T47D (cell line): ENCODE results near the gene POLK.

Experiments used
- DNase-seq, 2 experiments: peaks; one replicate each; pipeline versions ENCODE4 v3.0.0 to v3.0.0-alpha.2; 2011 to 2012; ENCODE audit warnings: low read depth in 1 of 2, low spot score in 1 of 2
- JUND ChIP-seq: IDR thresholded peaks from 2 replicates; pipeline ENCODE4 v1.6.1; 2012; ENCODE audit warnings: low read depth
- in situ Hi-C: cut with HindIII; loops from 2 replicates; pipeline ENCODE4 v1.10.0; 2016; ENCODE audit warnings: low sequenced_read_pairs, low pct_unique_long_range_greater_than_20kb

The POLK gene

GRCh38 chr5:75611311-75612225 lies 99.9 kb downstream of the POLK start, which contains the start of gene ANKDD1B:
TSS of gene ANKDD1B (plus strand) at chr5:75611453. CDS start at chr5:75611635, 182 bp downstream.
- no peak for TF ChIP-seq JUND
- in situ Hi-C loops: no loop called here
- DNase-seq: no peak

GRCh38 chr5:75612226-75612569 lies 100.5 kb downstream of the POLK start:
- no peak for TF ChIP-seq JUND
- in situ Hi-C loops: no loop called here
- no peak for DNase-seq

DNA sequence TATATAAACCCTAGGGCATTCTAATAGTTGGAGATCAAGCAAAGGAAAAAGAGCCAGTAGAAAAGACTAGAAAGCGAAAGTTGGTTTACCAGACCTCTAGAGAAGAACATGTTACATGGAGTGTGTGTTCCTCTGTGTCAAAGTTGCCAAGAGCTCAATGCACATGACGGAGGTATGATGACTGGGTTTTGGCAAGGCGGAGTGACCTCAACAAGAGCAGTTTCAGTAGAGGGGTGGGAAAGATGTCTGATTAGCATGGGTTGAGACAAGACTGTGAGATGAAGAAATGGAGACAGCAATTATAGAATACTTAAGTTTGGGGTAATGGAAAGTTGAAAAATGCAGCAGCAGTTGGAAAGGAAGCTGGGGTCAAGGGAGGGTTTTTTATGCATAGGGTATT lies 101.2 kb downstream of the POLK start:
- in situ Hi-C loops: no loop called here
- DNase-seq: no peak
- TF ChIP-seq JUND: no peak

DNA sequence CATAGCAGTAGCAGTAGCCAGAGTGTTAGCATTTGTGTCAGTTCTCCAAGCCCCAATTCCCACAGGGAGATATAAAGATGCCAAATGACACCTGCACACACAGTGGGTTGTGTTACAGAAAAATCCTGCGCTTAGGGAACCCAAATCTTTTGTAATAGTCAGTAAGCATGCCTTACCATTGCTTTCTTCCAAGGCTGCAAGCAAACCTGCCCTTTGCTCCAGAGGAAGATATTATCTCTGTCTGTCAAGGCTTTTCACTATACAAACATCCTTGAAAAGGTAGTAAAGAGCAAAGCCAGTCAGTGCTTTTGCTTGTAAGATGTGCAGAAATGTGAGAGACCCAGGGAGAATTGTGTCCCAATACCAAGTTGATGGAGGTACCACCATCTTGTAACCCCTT lies 102.5 kb downstream of the POLK start:
- in situ Hi-C loops: no loop called here
- no peak for TF ChIP-seq JUND

GRCh38 chr5:75616371-75616881 lies 104.7 kb downstream of the POLK start:
- no peak for DNase-seq
- no peak for TF ChIP-seq JUND
- in situ Hi-C loops: no loop called here

More for the DNA sequence above, 102.5 kb downstream of the POLK start:
- peak in 1 of 2 experiments; percentile 56 for DNase-seq

DNA sequence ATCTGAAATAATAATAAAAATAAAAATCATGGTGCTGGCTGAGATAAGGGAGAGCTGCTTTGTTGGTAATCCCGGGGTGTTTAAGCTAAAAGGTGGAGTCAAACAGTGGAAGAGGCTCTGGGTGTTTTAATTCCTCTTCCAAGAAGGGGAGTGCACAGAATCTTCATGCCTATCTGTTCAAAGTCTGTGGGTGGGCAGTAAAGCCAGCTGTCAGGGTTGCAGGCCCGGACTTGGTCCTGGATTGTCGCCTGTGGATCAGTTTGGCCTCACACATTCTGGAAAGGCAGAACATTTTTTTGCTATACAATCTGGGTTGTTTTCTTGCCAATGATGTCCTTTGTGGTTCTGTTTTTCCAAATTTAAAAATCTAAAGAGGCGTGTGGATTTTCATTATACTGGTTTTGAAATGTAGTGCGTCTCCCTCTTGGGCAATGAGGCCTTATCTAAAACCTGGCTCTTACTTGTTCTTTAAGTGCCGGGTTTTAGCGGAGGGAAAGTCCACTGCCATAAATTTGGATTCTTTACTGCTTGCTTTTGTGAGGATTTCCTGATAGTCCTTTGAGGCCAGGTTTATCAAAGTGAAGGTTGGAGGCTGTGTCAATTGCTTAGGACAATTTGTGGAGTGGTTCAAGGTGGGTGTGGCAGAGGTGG lies 105.4 kb downstream of the POLK start:
- no peak for TF ChIP-seq JUND
- DNase-seq: no peak
- in situ Hi-C loops: no loop called here

DNA sequence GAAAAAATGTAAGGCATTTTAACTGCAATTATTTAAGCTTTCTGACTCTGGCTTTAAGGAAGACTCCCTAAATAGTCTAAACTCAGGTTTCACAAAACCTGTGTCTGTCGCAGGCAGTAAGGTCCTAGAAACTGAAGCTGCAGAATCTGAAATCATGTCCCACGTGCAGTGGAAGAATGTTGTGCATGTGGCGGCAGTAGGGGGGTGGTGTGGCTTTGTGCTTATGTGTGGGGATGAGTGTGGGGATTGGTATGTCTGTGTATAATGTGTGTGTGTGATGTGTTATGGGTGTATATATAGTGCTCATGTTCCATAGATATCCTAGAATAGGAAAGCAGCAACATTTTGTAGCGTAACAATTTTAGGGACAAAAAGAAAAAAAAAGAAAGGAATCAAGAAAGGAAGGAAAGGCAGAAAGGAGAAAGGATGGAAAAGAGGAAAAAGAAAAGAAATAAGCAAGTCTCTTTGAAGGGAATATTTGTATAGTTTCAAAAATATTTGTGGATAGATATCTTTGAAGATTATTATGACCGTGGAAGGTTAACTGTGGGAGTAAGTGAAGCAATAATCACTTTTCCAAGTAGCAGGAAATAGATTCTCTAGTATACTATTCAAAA lies 106.2 kb downstream of the POLK start:
- DNase-seq: no peak
- TF ChIP-seq JUND: no peak
- in situ Hi-C loops: no loop called here

DNA sequence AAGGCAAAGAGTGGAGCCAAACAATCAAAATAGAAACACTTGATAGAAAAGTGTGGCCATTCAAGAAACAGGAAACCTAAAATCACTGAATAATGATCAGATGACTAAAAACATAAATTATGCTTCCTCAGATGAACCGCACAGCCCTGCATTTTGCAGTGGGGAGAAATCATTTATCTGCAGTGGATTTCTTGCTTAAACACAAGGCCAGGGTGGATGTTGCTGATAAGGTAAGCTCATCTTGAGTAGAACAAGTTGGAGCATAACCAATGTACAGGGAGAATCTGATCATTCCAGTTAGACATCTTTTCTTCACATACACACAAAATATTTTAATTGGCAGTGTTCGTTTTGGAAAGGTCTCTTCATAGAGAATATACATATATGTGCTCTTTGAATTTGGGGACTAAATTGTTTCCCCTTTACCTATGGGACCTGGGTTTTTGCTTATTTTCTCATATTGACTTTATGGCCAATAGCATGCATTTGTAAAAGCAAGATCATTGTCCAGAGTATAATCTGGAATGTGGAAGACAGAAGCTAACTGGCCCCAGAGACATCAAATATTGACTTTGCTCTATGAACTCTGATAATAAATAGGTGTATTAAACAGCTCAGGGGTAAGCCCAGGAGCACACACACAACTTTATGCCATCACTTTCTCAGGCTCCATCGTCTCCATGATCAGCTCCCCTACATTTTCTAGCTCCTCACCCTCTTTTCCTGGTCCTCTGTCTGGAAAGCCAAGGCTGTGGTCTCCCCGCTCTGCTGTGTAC lies 108.7 kb downstream of the POLK start:
- in situ Hi-C loops: no loop called here
- DNase-seq: peak in 1 of 2 experiments; percentile 41
- TF ChIP-seq JUND: no peak

GRCh38 chr5:75622564-75622963 lies 110.9 kb downstream of the POLK start:
- TF ChIP-seq JUND: no peak
- in situ Hi-C loops: no loop called here
- no peak for DNase-seq

DNA sequence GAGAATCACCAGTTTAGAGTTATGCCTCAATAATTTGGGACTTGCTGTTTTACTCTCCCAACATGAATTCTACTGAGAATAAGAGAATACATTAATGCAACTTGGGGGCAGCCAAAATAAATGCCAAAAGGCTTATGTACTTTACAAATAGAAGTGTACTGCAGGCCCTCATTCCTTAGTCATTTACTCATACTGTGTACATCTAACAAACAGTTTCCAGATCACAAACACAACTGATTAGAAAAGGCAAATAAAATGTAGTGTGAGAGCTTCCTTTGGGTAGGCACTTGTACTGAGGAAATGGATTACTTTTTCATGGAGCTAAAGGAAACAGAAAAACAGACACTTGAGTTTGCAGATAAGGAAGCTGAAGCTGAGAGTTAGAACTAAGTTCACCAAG lies 112.2 kb downstream of the POLK start:
- no peak for TF ChIP-seq JUND
- in situ Hi-C loops: no loop called here
- peak in 1 of 2 experiments; percentile 21 for DNase-seq

DNA sequence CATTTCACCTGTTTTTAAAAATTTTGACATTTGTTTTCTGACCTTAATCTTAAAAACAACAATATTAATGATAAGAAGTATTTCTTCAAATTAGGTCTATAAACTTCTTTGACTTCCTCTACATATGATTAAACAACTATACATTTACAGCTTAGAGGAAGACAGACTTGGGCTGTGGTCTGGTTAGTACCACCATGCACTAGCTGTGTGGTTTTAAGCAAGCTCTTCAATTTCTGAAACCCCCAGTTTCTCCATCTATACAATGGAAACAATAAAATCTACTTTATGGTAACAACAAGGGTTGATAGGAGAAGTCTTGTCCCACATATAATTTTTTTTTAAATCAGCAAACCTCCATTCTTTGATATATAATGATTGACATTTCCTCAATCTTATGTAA lies 115.3 kb downstream of the POLK start:
- in situ Hi-C loops: no loop called here
- no peak for DNase-seq
- TF ChIP-seq JUND: no peak

DNA sequence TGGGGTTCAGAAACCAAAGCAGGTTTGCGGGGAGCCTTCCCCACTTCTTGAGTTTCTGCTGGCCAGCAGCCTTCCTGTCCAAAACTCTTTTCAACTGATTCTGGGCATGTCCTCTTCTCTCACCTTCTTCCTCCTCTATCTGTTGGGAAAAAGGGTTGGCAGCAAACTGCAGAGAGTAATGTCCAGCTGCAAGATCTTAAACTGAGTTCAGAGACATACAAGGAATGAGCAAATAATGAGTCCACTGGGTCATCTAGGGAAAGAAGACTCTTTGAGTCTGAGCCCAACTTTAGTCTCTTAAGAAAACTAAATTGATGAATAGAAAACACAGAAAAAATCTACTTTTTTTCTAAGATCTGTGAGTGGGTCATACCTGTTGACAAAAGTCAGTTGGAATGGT lies 116.1 kb downstream of the POLK start:
- in situ Hi-C loops: no loop called here
- no peak for TF ChIP-seq JUND
- no peak for DNase-seq
